ENCODE results near the gene FBXL19. TPM values are rescaled to one million over a fixed set of nuclear protein-coding genes. Genes with fewer than 3 reads are reported as not detected.

FBXL19 gene
- polyA plus RNA-seq, 1 of the 3 experiments (the other 2 are of a cell fraction) = 20.6 TPM

DNA sequence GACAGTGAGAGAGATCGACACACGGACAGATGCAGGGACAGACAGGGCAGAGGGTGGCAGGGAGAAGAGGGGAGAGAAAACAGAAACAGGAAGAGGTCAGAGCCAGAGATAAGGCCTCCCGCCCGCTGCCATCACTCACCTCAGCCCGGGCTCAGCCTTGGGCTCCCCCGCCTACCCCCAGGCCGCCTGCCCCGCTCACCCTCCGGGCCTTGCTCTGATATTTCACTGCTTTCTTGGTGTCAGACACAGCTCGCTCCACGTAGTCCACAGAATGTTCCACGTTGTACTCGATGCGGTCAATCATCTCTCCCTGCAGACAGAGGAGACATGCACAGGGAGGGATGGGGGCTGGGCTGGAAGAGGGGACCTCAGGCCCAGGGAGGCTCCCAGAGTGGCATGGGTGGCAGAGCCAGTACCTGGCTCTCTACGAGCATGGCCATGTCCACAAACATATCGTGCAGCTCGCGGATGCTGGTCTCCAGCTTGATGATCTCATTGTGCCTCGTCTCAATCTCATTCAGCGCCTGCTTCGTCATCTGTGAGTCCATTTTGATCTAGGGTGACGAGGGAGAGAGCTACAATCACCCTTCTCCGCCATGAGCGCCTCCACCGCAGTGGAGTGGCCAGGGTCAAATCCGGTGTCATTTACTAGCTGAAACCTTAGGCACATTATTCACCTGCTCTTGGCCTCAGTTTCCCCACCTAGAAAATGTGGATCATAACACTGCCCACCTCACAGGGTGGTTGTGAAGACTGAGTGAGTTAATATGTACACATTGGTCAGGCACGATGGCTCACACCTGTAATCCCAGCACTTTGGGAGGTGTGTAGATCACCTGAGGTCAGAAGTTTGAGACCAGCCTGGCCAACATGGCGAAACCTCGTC, 69.8 kb downstream of the FBXL19 start (continued):
- TF ChIP-seq, protein P1, sequence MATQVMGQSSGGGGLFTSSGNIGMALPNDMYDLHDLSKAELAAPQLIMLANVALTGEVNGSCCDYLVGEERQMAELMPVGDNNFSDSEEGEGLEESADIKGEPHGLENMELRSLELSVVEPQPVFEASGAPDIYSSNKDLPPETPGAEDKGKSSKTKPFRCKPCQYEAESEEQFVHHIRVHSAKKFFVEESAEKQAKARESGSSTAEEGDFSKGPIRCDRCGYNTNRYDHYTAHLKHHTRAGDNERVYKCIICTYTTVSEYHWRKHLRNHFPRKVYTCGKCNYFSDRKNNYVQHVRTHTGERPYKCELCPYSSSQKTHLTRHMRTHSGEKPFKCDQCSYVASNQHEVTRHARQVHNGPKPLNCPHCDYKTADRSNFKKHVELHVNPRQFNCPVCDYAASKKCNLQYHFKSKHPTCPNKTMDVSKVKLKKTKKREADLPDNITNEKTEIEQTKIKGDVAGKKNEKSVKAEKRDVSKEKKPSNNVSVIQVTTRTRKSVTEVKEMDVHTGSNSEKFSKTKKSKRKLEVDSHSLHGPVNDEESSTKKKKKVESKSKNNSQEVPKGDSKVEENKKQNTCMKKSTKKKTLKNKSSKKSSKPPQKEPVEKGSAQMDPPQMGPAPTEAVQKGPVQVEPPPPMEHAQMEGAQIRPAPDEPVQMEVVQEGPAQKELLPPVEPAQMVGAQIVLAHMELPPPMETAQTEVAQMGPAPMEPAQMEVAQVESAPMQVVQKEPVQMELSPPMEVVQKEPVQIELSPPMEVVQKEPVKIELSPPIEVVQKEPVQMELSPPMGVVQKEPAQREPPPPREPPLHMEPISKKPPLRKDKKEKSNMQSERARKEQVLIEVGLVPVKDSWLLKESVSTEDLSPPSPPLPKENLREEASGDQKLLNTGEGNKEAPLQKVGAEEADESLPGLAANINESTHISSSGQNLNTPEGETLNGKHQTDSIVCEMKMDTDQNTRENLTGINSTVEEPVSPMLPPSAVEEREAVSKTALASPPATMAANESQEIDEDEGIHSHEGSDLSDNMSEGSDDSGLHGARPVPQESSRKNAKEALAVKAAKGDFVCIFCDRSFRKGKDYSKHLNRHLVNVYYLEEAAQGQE (IDR thresholded peaks at IDR 0.05; ENCODE audit: low read depth, low read length) = no peak
- TF ChIP-seq RCOR1 (IDR thresholded peaks at IDR 0.05; ENCODE audit: low read length) = no peak
- no peak for TF ChIP-seq TCF12 (IDR thresholded peaks at IDR 0.05)

DNA sequence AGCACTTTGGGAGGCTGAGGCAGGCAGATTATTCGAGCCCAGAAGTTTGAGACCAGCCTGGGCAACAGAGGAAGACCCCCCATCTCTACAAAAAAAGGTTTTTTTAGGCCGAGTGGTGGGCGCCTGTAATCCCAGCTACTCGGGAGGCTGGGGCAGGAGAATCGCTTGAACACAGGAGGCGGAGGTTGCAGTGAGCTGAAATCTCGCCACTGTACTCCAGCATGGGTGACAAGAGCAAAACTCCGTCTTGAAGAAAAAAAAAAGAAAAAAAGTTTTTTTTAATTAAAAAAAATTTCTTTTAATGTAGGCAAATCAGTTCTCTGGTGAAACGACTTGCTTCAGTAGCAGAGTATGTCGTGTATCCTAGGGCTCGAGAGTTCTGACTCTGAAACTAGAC, 72.6 kb downstream of the FBXL19 start:
- H3K27me3 ChIP-seq (ENCODE audit: insufficient read depth) = no peaks in the 10 kb centered on the region
- no peak for DNase-seq
- peaks cover 23% of the 10 kb centered on the region for H3F3A ChIP-seq (replicated peaks; ENCODE audit: insufficient read depth)
- H4K20me1 ChIP-seq (ENCODE audit: insufficient read depth) = no peaks in the 10 kb centered on the region
- peaks cover 14 to 18% of the 10 kb centered on the region in 2 experiments; a peak in 3 of 4 replicates for H3K4me1 ChIP-seq (ENCODE audit: control insufficient read depth in 1 of 2, insufficient read depth in 2 of 2, low read depth in 1 of 2, low read length in 1 of 2)
- no peak overlapping the region for H3K4me2 ChIP-seq
- no peak overlapping the region for H3K4me3 ChIP-seq (ENCODE audit: low read depth in 2 of 2, low read length in 1 of 2)
- no peak overlapping the region for H2AFZ ChIP-seq (ENCODE audit: low read depth)
- TF ChIP-seq POLR2AphosphoS5 (IDR thresholded peaks at IDR 0.05; ENCODE audit: low read depth, low read length) = no peak
- TF ChIP-seq ELF1 (IDR thresholded peaks at IDR 0.05) = no peak
- TF ChIP-seq SMC3 (IDR thresholded peaks at IDR 0.05; ENCODE audit: low read depth, low read length) = no peak
- TF ChIP-seq YY1 (IDR thresholded peaks at IDR 0.05; ENCODE audit: low read depth) = no peak
- no peak for TF ChIP-seq MEF2A (IDR thresholded peaks at IDR 0.05; ENCODE audit: borderline replicate concordance, low read depth)
- TF ChIP-seq, protein P2, sequence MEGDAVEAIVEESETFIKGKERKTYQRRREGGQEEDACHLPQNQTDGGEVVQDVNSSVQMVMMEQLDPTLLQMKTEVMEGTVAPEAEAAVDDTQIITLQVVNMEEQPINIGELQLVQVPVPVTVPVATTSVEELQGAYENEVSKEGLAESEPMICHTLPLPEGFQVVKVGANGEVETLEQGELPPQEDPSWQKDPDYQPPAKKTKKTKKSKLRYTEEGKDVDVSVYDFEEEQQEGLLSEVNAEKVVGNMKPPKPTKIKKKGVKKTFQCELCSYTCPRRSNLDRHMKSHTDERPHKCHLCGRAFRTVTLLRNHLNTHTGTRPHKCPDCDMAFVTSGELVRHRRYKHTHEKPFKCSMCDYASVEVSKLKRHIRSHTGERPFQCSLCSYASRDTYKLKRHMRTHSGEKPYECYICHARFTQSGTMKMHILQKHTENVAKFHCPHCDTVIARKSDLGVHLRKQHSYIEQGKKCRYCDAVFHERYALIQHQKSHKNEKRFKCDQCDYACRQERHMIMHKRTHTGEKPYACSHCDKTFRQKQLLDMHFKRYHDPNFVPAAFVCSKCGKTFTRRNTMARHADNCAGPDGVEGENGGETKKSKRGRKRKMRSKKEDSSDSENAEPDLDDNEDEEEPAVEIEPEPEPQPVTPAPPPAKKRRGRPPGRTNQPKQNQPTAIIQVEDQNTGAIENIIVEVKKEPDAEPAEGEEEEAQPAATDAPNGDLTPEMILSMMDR (IDR thresholded peaks at IDR 0.05) = no peak
- no peak for TF ChIP-seq GATA2 (CRISPR knock-in tag; IDR thresholded peaks at IDR 0.05)
- TF ChIP-seq, protein P1 (IDR thresholded peaks at IDR 0.05; ENCODE audit: low read depth, low read length) = no peak
- no peak for TF ChIP-seq FOXM1 (IDR thresholded peaks at IDR 0.05; ENCODE audit: low read depth)
- TF ChIP-seq FOSL2 (IDR thresholded peaks at IDR 0.05; ENCODE audit: borderline replicate concordance, low read depth) = no peak
- TF ChIP-seq RAD21 (IDR thresholded peaks at IDR 0.05; ENCODE audit: low read length) = no peak
- no peak for TF ChIP-seq GABPA (IDR thresholded peaks at IDR 0.05; ENCODE audit: low read depth)
- TF ChIP-seq EZH2phosphoT487 (IDR thresholded peaks at IDR 0.05; ENCODE audit: borderline replicate concordance, low read depth) = no peak
- no peak for TF ChIP-seq RFX5 (IDR thresholded peaks at IDR 0.05; ENCODE audit: low read length)
- TF ChIP-seq, protein P3, sequence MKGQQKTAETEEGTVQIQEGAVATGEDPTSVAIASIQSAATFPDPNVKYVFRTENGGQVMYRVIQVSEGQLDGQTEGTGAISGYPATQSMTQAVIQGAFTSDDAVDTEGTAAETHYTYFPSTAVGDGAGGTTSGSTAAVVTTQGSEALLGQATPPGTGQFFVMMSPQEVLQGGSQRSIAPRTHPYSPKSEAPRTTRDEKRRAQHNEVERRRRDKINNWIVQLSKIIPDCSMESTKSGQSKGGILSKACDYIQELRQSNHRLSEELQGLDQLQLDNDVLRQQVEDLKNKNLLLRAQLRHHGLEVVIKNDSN (IDR thresholded peaks at IDR 0.05; ENCODE audit: borderline replicate concordance, low read depth) = no peak
- H3K27ac ChIP-seq (ENCODE audit: low read depth in 2 of 2, low read length in 1 of 2) = no peak overlapping the region
- 89% methylated on average over 11 of the region's 11 CpGs for WGBS (ENCODE audit: low lambda C conversion rate)
- POLR2A ChIA-PET = no interaction called here
- no peaks in the 10 kb centered on the region for H3K9me2 ChIP-seq
- H3K9ac ChIP-seq = no peak overlapping the region
- no peaks in the 10 kb centered on the region for H3K9me3 ChIP-seq
- H3K36me3 ChIP-seq (replicated peaks in 1 of 2; ENCODE audit: control insufficient read depth in 1 of 2, insufficient read depth in 2 of 2, low read length in 1 of 2) = peaks cover under 1 to 3% of the 10 kb centered on the region in 2 experiments
- CTCF ChIA-PET = interaction anchor here (1.0 kb wide), 1 partner anchor 11 kb away, joined by 4 read pairs; no protein-coding TSS in a partner anchor
- H3K79me2 ChIP-seq (ENCODE audit: insufficient read depth) = no peaks in the 10 kb centered on the region
